D721Med (cell line): Measurements from ENCODE around the gene PRR16.

ENCODE experiments used
- DNase-seq: peaks from one replicate; pipeline ENCODE4 v3.0.0; 2011; ENCODE audit warnings: low spot score; ENCODE audit not compliant: insufficient read length
- FAIRE-seq: peaks from 2 replicates; lab custom pipeline; 2011; peaks lifted over from hg19 to GRCh38; lab: Jason Lieb, UNC
- CTCF ChIP-seq: IDR thresholded peaks from 2 replicates; pipeline ENCODE4 v1.5.1; 2012; ENCODE audit warnings: mild to moderate bottlenecking, control low read depth; ENCODE audit not compliant: insufficient read depth; ENCODE audit errors: missing control alignments

Gene PRR16

GRCh38 chr5:120586646-120587045 lies 122.5 kb downstream of the PRR16 start:
- DNase-seq (no peak), FAIRE-seq (no peak)
- TF ChIP-seq CTCF, result no peak

GRCh38 chr5:120591911-120592310 lies 127.8 kb downstream of the PRR16 start:
- no peak for DNase-seq
- FAIRE-seq, result no peak

GRCh38 chr5:120599576-120599975 lies 135.5 kb downstream of the PRR16 start:
- no peak for TF ChIP-seq CTCF
- no peak for FAIRE-seq
- DNase-seq, result no peak

More at GRCh38 chr5:120591911-120592310, 127.8 kb downstream of the PRR16 start:
- TF ChIP-seq CTCF, result no peak

- FAIRE-seq (no peak), DNase-seq (no peak)
- no peak for TF ChIP-seq CTCF
Measured at GRCh38 chr5:120600639-120601038, 136.5 kb downstream of the PRR16 start.

- no peak for FAIRE-seq
- no peak for DNase-seq
- no peak for TF ChIP-seq CTCF
Measured at GRCh38 chr5:120602033-120602432, 137.9 kb downstream of the PRR16 start.

- no peak for TF ChIP-seq CTCF
- FAIRE-seq (no peak), DNase-seq (no peak)
Measured at GRCh38 chr5:120604884-120605283, 140.8 kb downstream of the PRR16 start.

GRCh38 chr5:120605325-120606079 lies 141.4 kb downstream of the PRR16 start:
- DNase-seq (no peak), FAIRE-seq (no peak)
- no peak for TF ChIP-seq CTCF
